HepG2 (cell line): ENCODE data around the gene BMP8A. TPM values are rescaled to one million over a fixed set of nuclear protein-coding genes. Genes with fewer than 3 reads are reported as not detected.

Experiments
- ATAC-seq: fragments of 200-7000 bp; cut with Tn5 transposase; 3 replicates; pipeline ENCODE4 v1.9.1; 2020; ENCODE audit warnings: mild to moderate bottlenecking, moderate library complexity
- BruUV-seq: library from RNA; stranded (reverse); fragments of 400-500 nt; replicated peaks from 2 replicates; lab custom pipeline; 2021; lab: Mats Ljungman, UMichigan
- CTCF ChIA-PET: fragments of 300-600 bp; formaldehyde crosslinking; extraction: SDS; loops from one replicate; lab custom pipeline; 2021; ENCODE audit warnings: low total read pairs, inconsistent platforms, low intra/inter-chr PET ratio; lab: Yijun Ruan, JAX
- POLR2A ChIA-PET: fragments of 350-600 bp; sonication (Branson Sonifier 250); formaldehyde crosslinking; loops from one replicate; lab custom pipeline; 2020; ENCODE audit warnings: antibody characterized with exemption, inconsistent platforms; lab: Yijun Ruan, JAX
- DNase-seq: peaks from one replicate; pipeline ENCODE4 v3.0.0-alpha.2; 2015; ENCODE audit warnings: low spot score
- FAIRE-seq: peaks from 3 replicates; lab custom pipeline; 2011; peaks lifted over from hg19 to GRCh38; lab: Jason Lieb, UNC
- H2AFZ ChIP-seq: one replicate; pipeline ENCODE4 v1.6.1; 2011; ENCODE audit warnings: low read length, inconsistent platforms
- H3K27ac ChIP-seq: fragments of 300-600 bp; 3 replicates; pipeline ENCODE4 v1.8.0; 2011; ENCODE audit warnings: mixed run types, mild to moderate bottlenecking, mixed read lengths, low read length, inconsistent platforms; ENCODE audit not compliant: insufficient read depth; ENCODE audit errors: extremely low read length
- H3K27me3 ChIP-seq, 2 experiments: fragments of 200-600 bp in 1 of 2; 2 replicates in 1 of 2; 3 replicates in 1 of 2; pipeline versions ENCODE4 v1.6.0 to v1.8.0; 2011; ENCODE audit warnings: low read length in 2 of 2, mild to moderate bottlenecking in 2 of 2, moderate library complexity in 2 of 2, inconsistent platforms in 1 of 2; ENCODE audit not compliant: insufficient read depth in 2 of 2, control insufficient read depth in 1 of 2
- H3K36me3 ChIP-seq, 2 experiments: fragments of 200-600 bp in 1 of 2; replicated peaks in 1 of 2; 2 replicates in 1 of 2; 3 replicates in 1 of 2; pipeline versions ENCODE4 v1.5.1 to v1.8.0; 2011; ENCODE audit warnings: low read length in 2 of 2, inconsistent platforms in 1 of 2; ENCODE audit not compliant: insufficient read depth in 2 of 2, control insufficient read depth in 1 of 2
- H3K4me1 ChIP-seq: 2 replicates; pipeline ENCODE4 v1.5.1; 2012; ENCODE audit warnings: low read length, inconsistent platforms; ENCODE audit not compliant: insufficient read depth
- H3K4me2 ChIP-seq: 2 replicates; pipeline ENCODE4 v1.6.0; 2011; ENCODE audit warnings: low read depth, low read length, inconsistent platforms
- H3K4me3 ChIP-seq, 3 experiments: fragments of 200-600 bp in 1 of 3; sonication (generic), shearing (Covaris generic) in 1 of 3; replicated peaks in 1 of 3; 2 replicates each; pipeline ENCODE4 v1.5.1; 2011 to 2016; ENCODE audit warnings: low read length in 3 of 3, inconsistent platforms in 2 of 3, low read depth in 2 of 3, mild to moderate bottlenecking in 2 of 3, control low read depth in 1 of 3, mixed read lengths in 1 of 3; ENCODE audit not compliant: insufficient read depth in 1 of 3
- H3K79me2 ChIP-seq: one replicate; pipeline ENCODE4 v1.6.1; 2011; ENCODE audit warnings: low read length, inconsistent platforms; ENCODE audit not compliant: insufficient read depth
- H3K9ac ChIP-seq: 2 replicates; pipeline ENCODE4 v1.6.0; 2011; ENCODE audit warnings: mild to moderate bottlenecking, low read depth, low read length, inconsistent platforms; ENCODE audit not compliant: insufficient read depth
- H3K9me3 ChIP-seq: 2 replicates; pipeline ENCODE4 v1.5.1; 2012; ENCODE audit warnings: mild to moderate bottlenecking, low read length
- H4K20me1 ChIP-seq: 2 replicates; pipeline ENCODE4 v1.6.0; 2011; ENCODE audit warnings: inconsistent platforms, mild to moderate bottlenecking, low read length, moderate library complexity; ENCODE audit not compliant: insufficient read depth
- IKZF1 ChIP-seq: fragments of 450-650 bp; IDR thresholded peaks from 2 replicates; pipeline ENCODE4 v1.7.1; 2016
- MYNN ChIP-seq: sonication (generic); formaldehyde crosslinking; IDR thresholded peaks from 2 replicates; pipeline ENCODE4 v1.4.0; 2020; ENCODE audit warnings: mild to moderate bottlenecking, low read depth, missing genetic modification reagents
- PTBP1 ChIP-seq: fragments of 200-400 bp; formaldehyde crosslinking; IDR thresholded peaks from 2 replicates; pipeline ENCODE4 v1.6.1; 2018; ENCODE audit warnings: low read length, low read depth; ENCODE audit not compliant: poor library complexity, severe bottlenecking
- RNF2 ChIP-seq: fragments of 450-650 bp; conservative IDR thresholded peaks from 2 replicates; pipeline ENCODE4 v1.6.1; 2016; ENCODE audit warnings: low read depth
- RXRB ChIP-seq: IDR thresholded peaks from 2 replicates; pipeline ENCODE4 v1.6.1; 2016; ENCODE audit warnings: borderline replicate concordance, missing genetic modification reagents, missing compliant biosample characterization
- SOX5 ChIP-seq: IDR thresholded peaks from 2 replicates; pipeline ENCODE4 v1.6.1; 2016; ENCODE audit warnings: borderline replicate concordance
- TSC22D2 ChIP-seq: sonication (generic); formaldehyde crosslinking; IDR thresholded peaks from 2 replicates; pipeline ENCODE4 v1.5.1; 2020; ENCODE audit warnings: missing genetic modification reagents, mild to moderate bottlenecking, borderline replicate concordance
- ZNF430 ChIP-seq: sonication (generic); formaldehyde crosslinking; IDR thresholded peaks from 2 replicates; pipeline ENCODE4 v1.9.0; 2021; ENCODE audit warnings: mild to moderate bottlenecking, missing genetic modification reagents
- ZNF772 ChIP-seq: sonication (generic); formaldehyde crosslinking; IDR thresholded peaks from 2 replicates; pipeline ENCODE4 v1.5.0; 2020; ENCODE audit warnings: mild to moderate bottlenecking, missing genetic modification reagents
- in situ Hi-C: cut with HindIII; loops from 2 replicates; pipeline ENCODE4 v1.10.0; 2017; ENCODE audit warnings: low pct_unique_long_range_greater_than_20kb; ENCODE audit not compliant: extremely low pct_ligation_motif_present
- intact Hi-C: fragments of 100-400 bp; cut with micrococcal nuclease; formaldehyde crosslinking; loops from one replicate; pipeline ENCODE4 v1.10.0; 2022; ENCODE audit not compliant: unreplicated experiment
- polyA plus RNA-seq, 8 experiments: library from polyadenylated mRNA; depleted of rRNA in 3 of 8; stranded (reverse) in 7 of 8; unstranded in 1 of 8; fragments of >200 nt; fragmentation: Illumina TruSeq in 4 of 8; extraction: Trizol in 4 of 8; gene quantifications; 2 replicates each; pipeline versions ENCODE4 v1.2.1 to v1.2.3, GENCODE V29; 2011 to 2016; ENCODE audit warnings: low read depth in 4 of 8, missing spikeins in 1 of 8, mixed read lengths in 1 of 8; ENCODE audit not compliant: insufficient read depth in 1 of 8
- total RNA-seq, 5 experiments: library from RNA; depleted of rRNA; stranded (reverse); fragments of >200 nt; fragmentation: Illumina TruSeq; extraction: Trizol; gene quantifications; 2 replicates each; pipeline ENCODE4 v1.2.3, GENCODE V29; 2016; ENCODE audit warnings: low read depth in 1 of 5
- TF ChIP-seq, protein P1 (sequence below): sonication (generic); formaldehyde crosslinking; IDR thresholded peaks from 2 replicates; pipeline ENCODE4 v1.5.1; 2020; ENCODE audit warnings: mild to moderate bottlenecking, moderate library complexity, missing genetic modification reagents
- TF ChIP-seq, protein P2 (sequence below): sonication (generic); formaldehyde crosslinking; IDR thresholded peaks from 2 replicates; pipeline ENCODE4 v1.4.0; 2020; ENCODE audit warnings: missing genetic modification reagents, mild to moderate bottlenecking, borderline replicate concordance
- TF ChIP-seq, protein P3 (sequence below): sonication (generic); formaldehyde crosslinking; IDR thresholded peaks from 2 replicates; pipeline ENCODE4 v1.8.1; 2023; ENCODE audit warnings: mild to moderate bottlenecking, moderate library complexity, missing genetic modification reagents

Gene BMP8A
- total and polyA plus RNA-seq, 2 of the 13 experiments (the other 11 are each of a cell fraction or from before 2014, with no cell fraction given), result 0.05 TPM; not detected in 1

DNA sequence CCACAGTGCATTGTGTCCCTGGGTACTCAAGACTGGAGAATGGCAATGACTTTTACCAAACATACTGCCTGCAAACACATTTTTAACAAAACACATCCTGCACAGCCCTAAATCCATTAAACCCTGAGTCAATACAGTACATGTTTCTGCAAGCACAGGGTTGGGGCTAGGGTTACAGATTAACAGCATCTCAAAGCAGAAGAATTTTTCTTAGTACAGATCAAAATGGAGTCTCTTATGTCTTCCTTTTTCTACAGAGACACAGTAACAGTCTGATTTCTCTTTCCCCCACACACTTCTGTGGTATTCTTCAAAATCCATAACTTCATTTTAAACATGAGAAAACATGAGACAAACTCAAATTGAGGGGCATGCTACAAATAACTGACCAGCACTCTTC, 13.9 kb downstream of the BMP8A start:
- Histone ChIP-seq H3K4me2 (peak overlapping the region; percentile 74), H4K20me1 (no peaks in the 10 kb centered on the region), H3K4me3 (peak overlapping the region in 1 of 3 experiments; percentile 37; a peak in 1 of 6 replicates), H3K36me3 (no peaks in the 10 kb centered on the region), H3K4me1 (peaks cover 65% of the 10 kb centered on the region), H3K9ac (no peak overlapping the region), H2AFZ (no peak overlapping the region), H3K9me3 (no peaks in the 10 kb centered on the region), H3K27me3 (no peaks in the 10 kb centered on the region; a peak in 1 of 5 replicates), H3K79me2 (no peaks in the 10 kb centered on the region), H3K27ac (no peak overlapping the region)
- DNase-seq (peak; percentile 13), ATAC-seq (no peak), FAIRE-seq (no peak)
- CTCF ChIA-PET, result no interaction called here
- in situ Hi-C loops (no loop called here), intact Hi-C loops (no loop called here)
- BruUV-seq, result no TSS peak
- POLR2A ChIA-PET, result no interaction called here
- TF ChIP-seq IKZF1 (no peak), RXRB (peak; percentile 18; the same call in 1 of the 2 replicates), RNF2 (no peak), ZNF772 (CRISPR knock-in tag) (no peak), SOX5 (CRISPR knock-in tag) (peak; percentile 31; the same call in 1 of the 2 replicates), ZNF430 (CRISPR knock-in tag) (no peak), MYNN (no peak), TSC22D2 (CRISPR knock-in tag) (no peak), PTBP1 (no peak)
- TF ChIP-seq, protein P1, sequence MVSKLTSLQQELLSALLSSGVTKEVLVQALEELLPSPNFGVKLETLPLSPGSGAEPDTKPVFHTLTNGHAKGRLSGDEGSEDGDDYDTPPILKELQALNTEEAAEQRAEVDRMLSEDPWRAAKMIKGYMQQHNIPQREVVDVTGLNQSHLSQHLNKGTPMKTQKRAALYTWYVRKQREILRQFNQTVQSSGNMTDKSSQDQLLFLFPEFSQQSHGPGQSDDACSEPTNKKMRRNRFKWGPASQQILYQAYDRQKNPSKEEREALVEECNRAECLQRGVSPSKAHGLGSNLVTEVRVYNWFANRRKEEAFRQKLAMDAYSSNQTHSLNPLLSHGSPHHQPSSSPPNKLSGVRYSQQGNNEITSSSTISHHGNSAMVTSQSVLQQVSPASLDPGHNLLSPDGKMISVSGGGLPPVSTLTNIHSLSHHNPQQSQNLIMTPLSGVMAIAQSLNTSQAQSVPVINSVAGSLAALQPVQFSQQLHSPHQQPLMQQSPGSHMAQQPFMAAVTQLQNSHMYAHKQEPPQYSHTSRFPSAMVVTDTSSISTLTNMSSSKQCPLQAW (CRISPR knock-in tag), result no peak
- TF ChIP-seq, protein P2, sequence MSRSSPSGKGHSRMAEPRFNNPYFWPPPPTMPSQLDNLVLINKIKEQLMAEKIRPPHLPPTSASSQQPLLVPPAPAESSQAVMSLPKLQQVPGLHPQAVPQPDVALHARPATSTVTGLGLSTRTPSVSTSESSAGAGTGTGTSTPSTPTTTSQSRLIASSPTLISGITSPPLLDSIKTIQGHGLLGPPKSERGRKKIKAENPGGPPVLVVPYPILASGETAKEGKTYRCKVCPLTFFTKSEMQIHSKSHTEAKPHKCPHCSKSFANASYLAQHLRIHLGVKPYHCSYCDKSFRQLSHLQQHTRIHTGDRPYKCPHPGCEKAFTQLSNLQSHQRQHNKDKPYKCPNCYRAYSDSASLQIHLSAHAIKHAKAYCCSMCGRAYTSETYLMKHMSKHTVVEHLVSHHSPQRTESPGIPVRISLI (CRISPR knock-in tag), result no peak
- TF ChIP-seq, protein P3, sequence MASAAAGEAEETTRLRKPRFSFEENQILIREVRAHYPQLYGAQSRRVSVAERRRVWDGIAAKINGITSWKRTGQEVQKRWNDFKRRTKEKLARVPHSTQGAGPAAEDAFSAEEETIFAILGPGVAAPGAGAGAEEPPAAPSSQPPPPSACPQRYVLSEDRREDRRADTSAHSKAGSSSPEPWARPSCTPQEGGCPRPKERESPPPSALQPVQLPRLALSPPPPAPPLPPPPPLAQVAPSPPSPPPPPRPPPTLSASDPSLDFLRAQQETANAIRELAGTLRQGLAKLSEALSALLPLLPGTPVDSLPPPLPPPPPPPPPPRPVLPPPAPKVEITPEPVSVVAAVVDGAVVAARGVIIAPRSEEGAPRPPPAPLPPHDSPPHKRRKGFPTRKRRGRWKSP (CRISPR knock-in tag), result no peak
